Muscle layer of duodenum (tissue), 2 donors: ENCODE data around the gene UBAP1L.
"Not testable (repeated sequence)": the region's sequence is repeated elsewhere in the genome, so short reads cannot be mapped to it uniquely, and the experiment has no call there.

Experiments
- H3K27ac ChIP-seq: one replicate; pipeline ENCODE4 v1.7.0; 2013; ENCODE audit warnings: mild to moderate bottlenecking, low read length
- H3K27me3 ChIP-seq: one replicate; pipeline ENCODE4 v1.7.0; 2013; ENCODE audit warnings: low read depth, mild to moderate bottlenecking, control low read depth, low read length
- H3K36me3 ChIP-seq, 2 donors: one replicate each; pipeline ENCODE4 v1.7.0; 2013; ENCODE audit warnings: low read length in 2 of 2, control low read depth in 1 of 2, mild to moderate bottlenecking in 1 of 2; ENCODE audit not compliant: insufficient read depth in 2 of 2, control insufficient read depth in 1 of 2
- H3K4me1 ChIP-seq, 2 donors: one replicate each; pipeline ENCODE4 v1.7.0; 2013; ENCODE audit warnings: low read length in 2 of 2, mild to moderate bottlenecking in 2 of 2, control low read depth in 1 of 2, moderate library complexity in 1 of 2; ENCODE audit not compliant: insufficient read depth in 2 of 2, control insufficient read depth in 1 of 2
- H3K4me3 ChIP-seq, 2 donors: one replicate each; pipeline ENCODE4 v1.7.0; 2013; ENCODE audit warnings: low read length in 2 of 2, low read depth in 1 of 2, mild to moderate bottlenecking in 1 of 2
- H3K9me3 ChIP-seq, 2 donors: one replicate each; pipeline ENCODE4 v1.7.0; 2013; ENCODE audit warnings: low read length in 2 of 2, control low read depth in 1 of 2, mild to moderate bottlenecking in 1 of 2; ENCODE audit not compliant: control insufficient read depth in 1 of 2
- donor health status: healthy.

The UBAP1L gene

GRCh38 chr15:65132878-65133547, 18.0 kb upstream of the UBAP1L start:
- H3K9me3 ChIP-seq: no peaks in the 10 kb centered on the region
- peaks cover 5 to 27% of the 10 kb centered on the region in 2 donors for H3K4me1 ChIP-seq
- peak overlapping the region; percentile 87 to 98 for H3K4me3 ChIP-seq
- peaks cover 15 to 22% of the 10 kb centered on the region in 2 donors for H3K36me3 ChIP-seq
- H3K27me3 ChIP-seq: no peaks in the 10 kb centered on the region
- no peak overlapping the region for H3K27ac ChIP-seq

- no peaks in the 10 kb centered on the region for H3K27me3 ChIP-seq
- peaks cover 5 to 27% of the 10 kb centered on the region in 2 donors for H3K4me1 ChIP-seq
- no peak overlapping the region for H3K27ac ChIP-seq
- H3K36me3 ChIP-seq: peaks cover 31 to 33% of the 10 kb centered on the region in 2 donors
- H3K4me3 ChIP-seq: no peak overlapping the region
- H3K9me3 ChIP-seq: no peaks in the 10 kb centered on the region
Measured at GRCh38 chr15:65130941-65131340, 15.9 kb upstream of the UBAP1L start.

- Histone ChIP-seq H3K4me3 (no peak overlapping the region), H3K27me3 (no peaks in the 10 kb centered on the region), H3K4me1 (no peaks in the 10 kb centered on the region), H3K9me3 (no peaks in the 10 kb centered on the region), H3K27ac (no peak overlapping the region), H3K36me3 (peaks cover 56 to 64% of the 10 kb centered on the region in 2 donors)
Measured at GRCh38 chr15:65115542-65115941, 542 bp upstream of the UBAP1L start.

GRCh38 chr15:65110676-65111292, 4.2 kb downstream of the UBAP1L start:
- H3K9me3 ChIP-seq: no peaks in the 10 kb centered on the region
- H3K4me3 ChIP-seq: no peak overlapping the region
- no peaks in the 10 kb centered on the region for H3K4me1 ChIP-seq
- H3K36me3 ChIP-seq: peaks cover 29 to 41% of the 10 kb centered on the region in 2 donors
- H3K27ac ChIP-seq: no peak overlapping the region
- H3K27me3 ChIP-seq: no peaks in the 10 kb centered on the region

- peaks cover 4 to 20% of the 10 kb centered on the region in 2 donors for H3K36me3 ChIP-seq
- H3K9me3 ChIP-seq: no peaks in the 10 kb centered on the region
- H3K27ac ChIP-seq: no peak overlapping the region
- H3K27me3 ChIP-seq: no peaks in the 10 kb centered on the region
- H3K4me1 ChIP-seq: no peaks in the 10 kb centered on the region
- no peak overlapping the region for H3K4me3 ChIP-seq
Measured at GRCh38 chr15:65106011-65106590, 8.9 kb downstream of the UBAP1L start.

GRCh38 chr15:65105038-65105437, 10.0 kb downstream of the UBAP1L start:
- Histone ChIP-seq H3K4me3 (no peak overlapping the region), H3K9me3 (no peaks in the 10 kb centered on the region), H3K27me3 (no peaks in the 10 kb centered on the region), H3K36me3 (peaks cover 8 to 24% of the 10 kb centered on the region in 2 donors), H3K27ac (no peak overlapping the region), H3K4me1 (no peaks in the 10 kb centered on the region)

- Histone ChIP-seq H3K27ac (no peak overlapping the region), H3K36me3 (peaks cover 21 to 45% of the 10 kb centered on the region in 2 donors)
Measured at GRCh38 chr15:65102912-65103311, 12.1 kb downstream of the UBAP1L start.

GRCh38 chr15:65101891-65102708, 12.9 kb downstream of the UBAP1L start:
- Histone ChIP-seq H3K27me3 (no peaks in the 10 kb centered on the region), H3K4me3 (no peak overlapping the region), H3K9me3 (no peaks in the 10 kb centered on the region), H3K36me3 (peaks cover 25 to 53% of the 10 kb centered on the region in 2 donors), H3K4me1 (no peaks in the 10 kb centered on the region), H3K27ac (no peak overlapping the region)

More at GRCh38 chr15:65102912-65103311, 12.1 kb downstream of the UBAP1L start:
- H3K27me3 ChIP-seq: no peaks in the 10 kb centered on the region
- H3K9me3 ChIP-seq: no peaks in the 10 kb centered on the region
- no peak overlapping the region for H3K4me3 ChIP-seq
- H3K4me1 ChIP-seq: no peaks in the 10 kb centered on the region

- no peaks in the 10 kb centered on the region for H3K9me3 ChIP-seq
- H3K4me1 ChIP-seq: no peaks in the 10 kb centered on the region
- peaks cover 25 to 56% of the 10 kb centered on the region in 2 donors for H3K36me3 ChIP-seq
- H3K27me3 ChIP-seq: no peaks in the 10 kb centered on the region
- no peak overlapping the region for H3K27ac ChIP-seq
- no peak overlapping the region for H3K4me3 ChIP-seq
Measured at GRCh38 chr15:65101411-65101890, 13.5 kb downstream of the UBAP1L start.

- no peak overlapping the region for H3K27ac ChIP-seq
- no peaks in the 10 kb centered on the region for H3K27me3 ChIP-seq
- H3K4me3 ChIP-seq: no peak overlapping the region
- peaks cover 21 to 48% of the 10 kb centered on the region in 2 donors for H3K36me3 ChIP-seq
- no peaks in the 10 kb centered on the region for H3K9me3 ChIP-seq
- H3K4me1 ChIP-seq: no peaks in the 10 kb centered on the region
Measured at GRCh38 chr15:65100442-65100841, 14.6 kb downstream of the UBAP1L start.

- peaks cover 21 to 43% of the 10 kb centered on the region in 2 donors for H3K36me3 ChIP-seq
- not testable (repeated sequence) for H3K27me3 ChIP-seq, H3K9me3 ChIP-seq, H3K27ac ChIP-seq, H3K4me1 ChIP-seq, H3K4me3 ChIP-seq
Measured at GRCh38 chr15:65099801-65100200, 15.2 kb downstream of the UBAP1L start.
